Ovary (tissue), 3 donors: Measurements from ENCODE around the gene ARID5B.

ENCODE experiments used
- EP300 ChIP-seq: sonication (generic); formaldehyde crosslinking; IDR thresholded peaks from one replicate; pipeline ENCODE4 v1.6.1; 2017; ENCODE audit warnings: antibody characterized with exemption
- POLR2A ChIP-seq: fragments of 450-650 bp; IDR thresholded peaks from one replicate; pipeline ENCODE4 v1.6.1; 2017; ENCODE audit warnings: antibody characterized with exemption, mild to moderate bottlenecking, moderate library complexity
- TF ChIP-seq, protein P1 (sequence below), 3 donors: fragments of 450-650 bp in 2 of 3; fragments of 200-600 bp in 1 of 3; IDR thresholded peaks; one replicate each; pipeline versions ENCODE4 v1.5.1 to v1.8.0; 2016 to 2022; ENCODE audit warnings: antibody characterized with exemption in 3 of 3, mild to moderate bottlenecking in 1 of 3
- donor health status: DM: no; HTN: no; CAD: no.

- TF ChIP-seq POLR2A (no peak), EP300 (no peak)
- TF ChIP-seq, protein P1, sequence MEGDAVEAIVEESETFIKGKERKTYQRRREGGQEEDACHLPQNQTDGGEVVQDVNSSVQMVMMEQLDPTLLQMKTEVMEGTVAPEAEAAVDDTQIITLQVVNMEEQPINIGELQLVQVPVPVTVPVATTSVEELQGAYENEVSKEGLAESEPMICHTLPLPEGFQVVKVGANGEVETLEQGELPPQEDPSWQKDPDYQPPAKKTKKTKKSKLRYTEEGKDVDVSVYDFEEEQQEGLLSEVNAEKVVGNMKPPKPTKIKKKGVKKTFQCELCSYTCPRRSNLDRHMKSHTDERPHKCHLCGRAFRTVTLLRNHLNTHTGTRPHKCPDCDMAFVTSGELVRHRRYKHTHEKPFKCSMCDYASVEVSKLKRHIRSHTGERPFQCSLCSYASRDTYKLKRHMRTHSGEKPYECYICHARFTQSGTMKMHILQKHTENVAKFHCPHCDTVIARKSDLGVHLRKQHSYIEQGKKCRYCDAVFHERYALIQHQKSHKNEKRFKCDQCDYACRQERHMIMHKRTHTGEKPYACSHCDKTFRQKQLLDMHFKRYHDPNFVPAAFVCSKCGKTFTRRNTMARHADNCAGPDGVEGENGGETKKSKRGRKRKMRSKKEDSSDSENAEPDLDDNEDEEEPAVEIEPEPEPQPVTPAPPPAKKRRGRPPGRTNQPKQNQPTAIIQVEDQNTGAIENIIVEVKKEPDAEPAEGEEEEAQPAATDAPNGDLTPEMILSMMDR (IDR thresholded peaks at IDR 0.05): no peak
These were observed 107.4 kb downstream of the ARID5B start for GRCh38 chr10:62008946-62009345.
